HL-60 (cell line): ENCODE data around the gene SMARCAL1.

Experiments
- CTCF ChIP-seq: IDR thresholded peaks from one replicate; pipeline ENCODE4 v1.5.1; 2011; ENCODE audit warnings: low read length, control low read depth, inconsistent platforms; ENCODE audit not compliant: insufficient read depth
- POLR2AphosphoS5 ChIP-seq: IDR thresholded peaks from 2 replicates; pipeline ENCODE4 v1.6.1; 2012; ENCODE audit warnings: low read depth
- REST ChIP-seq: IDR thresholded peaks from 2 replicates; pipeline ENCODE4 v1.6.1; 2012; ENCODE audit warnings: low read depth; ENCODE audit not compliant: insufficient replicate concordance
- SPI1 ChIP-seq: IDR thresholded peaks from 2 replicates; pipeline ENCODE4 v1.6.1; 2012; ENCODE audit warnings: low read depth, mild to moderate bottlenecking, borderline replicate concordance

- TF ChIP-seq CTCF = no peak
- no peak for TF ChIP-seq REST
- no peak for TF ChIP-seq POLR2AphosphoS5
- TF ChIP-seq SPI1 = no peak
Observed at GRCh38 chr2:216426938-216427337, 14.7 kb downstream of the SMARCAL1 start.
